Right lobe of liver (tissue), 4 donors: ENCODE data around the gene PPARG.

Experiments
- CTCF ChIP-seq, 4 donors: fragments of 200-600 bp in 3 of 4; fragments of 450-650 bp in 1 of 4; IDR thresholded peaks; one replicate each; pipeline versions ENCODE4 v1.5.1 to v1.8.0; 2016 to 2022; ENCODE audit warnings: antibody characterized with exemption in 4 of 4, mild to moderate bottlenecking in 2 of 4
- POLR2A ChIP-seq: fragments of 450-650 bp; IDR thresholded peaks from one replicate; pipeline ENCODE4 v1.6.1; 2017; ENCODE audit warnings: antibody characterized with exemption, mild to moderate bottlenecking
- donor health status: DM: no; HTN: no; CAD: no.
- donor health status: DM: no; HTN: no; CAD: no.
- donor health status: DM: no; HTN: yes; CAD: no.

GRCh38 chr3:12454816-12455121 lies 165.9 kb downstream of the PPARG start:
- TF ChIP-seq CTCF (IDR thresholded peaks at IDR 0.05) = no peak
- no peak for TF ChIP-seq POLR2A
